Measurements from ENCODE around the gene MIA2.
"Not testable (repeated sequence)": the region's sequence is repeated elsewhere in the genome, so short reads cannot be mapped to it uniquely, and the experiment has no call there.

MIA2 gene

GRCh38 chr14:39291701-39292100 lies 58.0 kb downstream of the MIA2 start:
- in situ Hi-C loops (cut with MboI; ENCODE audit: low pct_unique_long_range_greater_than_20kb, low sequenced_read_pairs, unreplicated experiment), result no loop called here
- DNase-seq (ENCODE audit: low spot score), result no peak
- no peak for TF ChIP-seq CTCF (IDR thresholded peaks at IDR 0.05; ENCODE audit: extremely low read depth, insufficient read depth, missing control alignments)

GRCh38 chr14:39293629-39294028 lies 59.9 kb downstream of the MIA2 start:
- in situ Hi-C loops (cut with MboI; ENCODE audit: low pct_unique_long_range_greater_than_20kb, low sequenced_read_pairs, unreplicated experiment), result no loop called here
- no peak for DNase-seq (ENCODE audit: low spot score)
- TF ChIP-seq CTCF (IDR thresholded peaks at IDR 0.05; ENCODE audit: extremely low read depth, insufficient read depth, missing control alignments), result no peak

- DNase-seq (ENCODE audit: low spot score); in situ Hi-C loops (cut with MboI; ENCODE audit: low pct_unique_long_range_greater_than_20kb, low sequenced_read_pairs, unreplicated experiment): not testable (repeated sequence)
Observed at GRCh38 chr14:39300389-39300788, 66.7 kb downstream of the MIA2 start.

GRCh38 chr14:39302124-39302810 lies 68.6 kb downstream of the MIA2 start:
- no peak for TF ChIP-seq CTCF (IDR thresholded peaks at IDR 0.05; ENCODE audit: extremely low read depth, insufficient read depth, missing control alignments)
- DNase-seq (ENCODE audit: low spot score), result no peak
- in situ Hi-C loops (cut with MboI; ENCODE audit: low pct_unique_long_range_greater_than_20kb, low sequenced_read_pairs, unreplicated experiment), result no loop called here

GRCh38 chr14:39303115-39303514 lies 69.4 kb downstream of the MIA2 start:
- DNase-seq (ENCODE audit: low spot score), result no peak
- in situ Hi-C loops (cut with MboI; ENCODE audit: low pct_unique_long_range_greater_than_20kb, low sequenced_read_pairs, unreplicated experiment), result no loop called here
- no peak for TF ChIP-seq CTCF (IDR thresholded peaks at IDR 0.05; ENCODE audit: extremely low read depth, insufficient read depth, missing control alignments)

GRCh38 chr14:39307815-39308214 lies 74.1 kb downstream of the MIA2 start:
- no peak for DNase-seq (ENCODE audit: low spot score)
- TF ChIP-seq CTCF (IDR thresholded peaks at IDR 0.05; ENCODE audit: extremely low read depth, insufficient read depth, missing control alignments), result no peak
- in situ Hi-C loops (cut with MboI; ENCODE audit: low pct_unique_long_range_greater_than_20kb, low sequenced_read_pairs, unreplicated experiment), result no loop called here

- no peak for TF ChIP-seq CTCF (IDR thresholded peaks at IDR 0.05; ENCODE audit: extremely low read depth, insufficient read depth, missing control alignments)
- in situ Hi-C loops (cut with MboI; ENCODE audit: low pct_unique_long_range_greater_than_20kb, low sequenced_read_pairs, unreplicated experiment), result no loop called here
- no peak for DNase-seq (ENCODE audit: low spot score)
Observed at GRCh38 chr14:39310051-39310450, 76.3 kb downstream of the MIA2 start.
